Esophagus mucosa (tissue), 1 donor: Measurements from ENCODE around the gene LHFPL5. TPM values are rescaled to one million over a fixed set of nuclear protein-coding genes. Genes with fewer than 3 reads are reported as not detected.
A peak's percentile ranks its signal among the peaks of the same experiment; 100 is the strongest.

Source experiments
- ATAC-seq: fragments of 200-7000 bp; cut with Tn5 transposase; one replicate; pipeline ENCODE4 v1.9.1; 2020
- total RNA-seq: library from RNA; stranded (reverse); gene quantifications from one replicate; pipeline ENCODE4 v1.2.4, GENCODE V29; 2023
- donor health status: DM: yes; HTN: yes; CAD: no.

Gene LHFPL5
- total RNA-seq, result not detected

GRCh38 chr6:35804996-35805736 lies at the start of gene LHFPL5:
TSS of gene LHFPL5 (plus strand) at chr6:35805352. CDS start at chr6:35805671, 319 bp downstream.
- peak; percentile 76 for ATAC-seq

GRCh38 chr6:35757456-35758123 lies 47.6 kb upstream of the LHFPL5 start:
- no peak for ATAC-seq

GRCh38 chr6:35759426-35759825 lies 45.7 kb upstream of the LHFPL5 start:
- ATAC-seq, result no peak

GRCh38 chr6:35765739-35766138 lies 39.4 kb upstream of the LHFPL5 start:
- no peak for ATAC-seq

- ATAC-seq, result no peak
Measured at GRCh38 chr6:35769211-35769610, 35.9 kb upstream of the LHFPL5 start.

- no peak for ATAC-seq
Measured at GRCh38 chr6:35771343-35771627, 33.9 kb upstream of the LHFPL5 start.

- ATAC-seq, result no peak
Measured at GRCh38 chr6:35774116-35774794, 30.9 kb upstream of the LHFPL5 start.

GRCh38 chr6:35775031-35775430 lies 30.1 kb upstream of the LHFPL5 start:
- no peak for ATAC-seq

- peak; percentile 26 for ATAC-seq
Measured at GRCh38 chr6:35776364-35777215, 28.6 kb upstream of the LHFPL5 start, which contains the start of gene CLPSL2. TSS of gene CLPSL2 (plus strand) at chr6:35776598. CDS start at chr6:35776619, 21 bp downstream.

GRCh38 chr6:35777356-35778102 lies 27.6 kb upstream of the LHFPL5 start:
- no peak for ATAC-seq

GRCh38 chr6:35778437-35778836 lies 26.7 kb upstream of the LHFPL5 start:
- no peak for ATAC-seq

- no peak for ATAC-seq
Measured at GRCh38 chr6:35780719-35781118, 24.4 kb upstream of the LHFPL5 start, which contains the start of gene CLPSL1. TSS of gene CLPSL1 (plus strand) at chr6:35781019. CDS start at chr6:35781111, 92 bp downstream.

GRCh38 chr6:35781290-35781689 lies 23.9 kb upstream of the LHFPL5 start:
- no peak for ATAC-seq

- no peak for ATAC-seq
Measured at GRCh38 chr6:35782424-35782823, 22.7 kb upstream of the LHFPL5 start.

GRCh38 chr6:35784200-35784599 lies 21.0 kb upstream of the LHFPL5 start:
- ATAC-seq, result no peak

- no peak for ATAC-seq
Measured at GRCh38 chr6:35786272-35786671, 18.9 kb upstream of the LHFPL5 start.

GRCh38 chr6:35786810-35787209 lies 18.3 kb upstream of the LHFPL5 start:
- peak; percentile 38 for ATAC-seq

- ATAC-seq, result peak; percentile 40
Measured at GRCh38 chr6:35787266-35788218, 17.6 kb upstream of the LHFPL5 start.

- ATAC-seq, result no peak
Measured at GRCh38 chr6:35788423-35788982, 16.6 kb upstream of the LHFPL5 start.

GRCh38 chr6:35790683-35791082 lies 14.5 kb upstream of the LHFPL5 start:
- ATAC-seq, result no peak
